ENCODE data around the gene SYNJ1. TPM values are rescaled to one million over a fixed set of nuclear protein-coding genes. Genes with fewer than 3 reads are reported as not detected.

Gene SYNJ1
- total RNA-seq, 1 experiment from 2014 or later: 10.5 TPM

DNA sequence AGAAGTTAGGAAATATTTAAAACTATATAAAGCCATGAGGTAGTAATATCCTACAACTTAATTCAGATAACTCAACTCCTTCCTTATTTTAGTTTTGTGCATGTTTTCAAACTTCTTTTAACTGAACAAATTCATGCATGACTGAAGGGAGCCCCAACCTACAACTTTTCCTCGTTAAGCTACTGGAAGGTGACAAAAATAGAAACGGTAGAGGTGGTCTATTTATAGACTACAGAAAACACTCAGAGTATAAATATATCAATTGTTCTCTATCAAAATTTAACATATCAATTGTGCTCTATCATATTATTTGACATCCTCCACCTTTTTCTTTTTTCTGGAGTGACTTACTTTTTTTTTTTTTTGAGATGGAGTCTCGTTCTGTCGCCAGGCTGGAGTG lies 16.8 kb downstream of the SYNJ1 start:
- Histone ChIP-seq H3K9me3 (ENCODE audit: control insufficient read depth, insufficient read depth, low read depth, low read length) (no peaks in the 10 kb centered on the region), H3K27ac (ENCODE audit: low read length) (no peak overlapping the region), H3K27me3 (ENCODE audit: control insufficient read depth, insufficient read depth, low read length) (no peaks in the 10 kb centered on the region), H3K36me3 (ENCODE audit: control insufficient read depth, insufficient read depth, low read length) (no peaks in the 10 kb centered on the region), H3K4me1 (ENCODE audit: control insufficient read depth, insufficient read depth, low read length) (no peaks in the 10 kb centered on the region; the same call in 1 of the 2 replicates), H3K4me3 (ENCODE audit: low read depth in 2 of 2, low read length in 2 of 2) (no peak overlapping the region)
- CTCF ChIA-PET: no interaction called here
- TF ChIP-seq, protein P1, sequence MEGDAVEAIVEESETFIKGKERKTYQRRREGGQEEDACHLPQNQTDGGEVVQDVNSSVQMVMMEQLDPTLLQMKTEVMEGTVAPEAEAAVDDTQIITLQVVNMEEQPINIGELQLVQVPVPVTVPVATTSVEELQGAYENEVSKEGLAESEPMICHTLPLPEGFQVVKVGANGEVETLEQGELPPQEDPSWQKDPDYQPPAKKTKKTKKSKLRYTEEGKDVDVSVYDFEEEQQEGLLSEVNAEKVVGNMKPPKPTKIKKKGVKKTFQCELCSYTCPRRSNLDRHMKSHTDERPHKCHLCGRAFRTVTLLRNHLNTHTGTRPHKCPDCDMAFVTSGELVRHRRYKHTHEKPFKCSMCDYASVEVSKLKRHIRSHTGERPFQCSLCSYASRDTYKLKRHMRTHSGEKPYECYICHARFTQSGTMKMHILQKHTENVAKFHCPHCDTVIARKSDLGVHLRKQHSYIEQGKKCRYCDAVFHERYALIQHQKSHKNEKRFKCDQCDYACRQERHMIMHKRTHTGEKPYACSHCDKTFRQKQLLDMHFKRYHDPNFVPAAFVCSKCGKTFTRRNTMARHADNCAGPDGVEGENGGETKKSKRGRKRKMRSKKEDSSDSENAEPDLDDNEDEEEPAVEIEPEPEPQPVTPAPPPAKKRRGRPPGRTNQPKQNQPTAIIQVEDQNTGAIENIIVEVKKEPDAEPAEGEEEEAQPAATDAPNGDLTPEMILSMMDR (IDR thresholded peaks at IDR 0.05): no peak
- no peak for TF ChIP-seq SIN3A (IDR thresholded peaks at IDR 0.05; ENCODE audit: borderline replicate concordance, insufficient read depth, low read depth, low read length)
- TF ChIP-seq TCF7L2 (IDR thresholded peaks at IDR 0.05; ENCODE audit: low read depth, low read length): no peak
- TF ChIP-seq POLR2AphosphoS5 (IDR thresholded peaks at IDR 0.05; ENCODE audit: low read depth, low read length): no peak
- no peak for TF ChIP-seq REST (IDR thresholded peaks at IDR 0.05; ENCODE audit: insufficient read depth in 1 of 2, low read depth in 2 of 2, low read length in 1 of 2)
- no TSS peak for BruUV-seq (replicated peaks)
- POLR2A ChIA-PET: no interaction called here
- no peak for ATAC-seq
- intact Hi-C loops (cut with micrococcal nuclease; ENCODE audit: unreplicated experiment) (no loop called here), in situ Hi-C loops (cut with HindIII; ENCODE audit: low pct_unique_long_range_greater_than_20kb, low sequenced_read_pairs) (no loop called here)
- no peak for DNase-seq (ENCODE audit: low read depth, low spot score)

GRCh38 chr21:32710069-32710784 lies 17.6 kb downstream of the SYNJ1 start:
- BruUV-seq (replicated peaks): no TSS peak
- in situ Hi-C loops (cut with HindIII; ENCODE audit: low pct_unique_long_range_greater_than_20kb, low sequenced_read_pairs) (no loop called here), intact Hi-C loops (cut with micrococcal nuclease; ENCODE audit: unreplicated experiment) (no loop called here)
- Histone ChIP-seq H3K4me3 (ENCODE audit: low read depth in 2 of 2, low read length in 2 of 2) (no peak overlapping the region), H3K9me3 (ENCODE audit: control insufficient read depth, insufficient read depth, low read depth, low read length) (no peaks in the 10 kb centered on the region), H3K36me3 (ENCODE audit: control insufficient read depth, insufficient read depth, low read length) (no peaks in the 10 kb centered on the region), H3K27me3 (ENCODE audit: control insufficient read depth, insufficient read depth, low read length) (no peaks in the 10 kb centered on the region), H3K27ac (ENCODE audit: low read length) (no peak overlapping the region), H3K4me1 (ENCODE audit: control insufficient read depth, insufficient read depth, low read length) (no peaks in the 10 kb centered on the region; the same call in 1 of the 2 replicates)
- no peak for ATAC-seq
- no peak for TF ChIP-seq REST (IDR thresholded peaks at IDR 0.05; ENCODE audit: insufficient read depth in 1 of 2, low read depth in 2 of 2, low read length in 1 of 2)
- TF ChIP-seq, protein P1 (IDR thresholded peaks at IDR 0.05): no peak
- TF ChIP-seq POLR2AphosphoS5 (IDR thresholded peaks at IDR 0.05; ENCODE audit: low read depth, low read length): no peak
- TF ChIP-seq TCF7L2 (IDR thresholded peaks at IDR 0.05; ENCODE audit: low read depth, low read length): no peak
- TF ChIP-seq SIN3A (IDR thresholded peaks at IDR 0.05; ENCODE audit: borderline replicate concordance, insufficient read depth, low read depth, low read length): no peak
- ChIA-PET POLR2A (no interaction called here), CTCF (no interaction called here)
- DNase-seq (ENCODE audit: low read depth, low spot score): no peak
